PC-3 (cell line): ENCODE results near the gene PSAPL1. TPM values are rescaled to one million over a fixed set of nuclear protein-coding genes. Genes with fewer than 3 reads are reported as not detected.

Experiments
- ATAC-seq: fragments of 200-7000 bp; cut with Tn5 transposase; 2 replicates; pipeline ENCODE4 v1.9.1; 2020; ENCODE audit warnings: mild to moderate bottlenecking, moderate library complexity
- BruUV-seq: library from RNA; stranded (reverse); fragments of 400-500 nt; replicated peaks from 2 replicates; lab custom pipeline; 2021; lab: Mats Ljungman, UMichigan
- CTCF ChIA-PET: fragments of 300-600 bp; sonication (Branson Sonifier 250); formaldehyde crosslinking; loops from one replicate; lab custom pipeline; 2022; ENCODE audit warnings: antibody characterized with exemption; lab: Charles Lee
- POLR2A ChIA-PET: fragments of 300-600 bp; sonication (Branson Sonifier 250); formaldehyde crosslinking; loops from one replicate; lab custom pipeline; 2022; ENCODE audit warnings: antibody characterized with exemption; ENCODE audit not compliant: unreplicated experiment; lab: Charles Lee
- DNase-seq: peaks from one replicate; pipeline ENCODE4 v3.0.0-alpha.2; 2015
- H2AFZ ChIP-seq: fragments of 300-600 bp; sonication (generic); 2 replicates; pipeline ENCODE4 v1.6.0; 2016; ENCODE audit warnings: antibody characterized with exemption, low read length
- H3F3A ChIP-seq: fragments of 300-600 bp; sonication (generic); one replicate; pipeline ENCODE4 v1.6.0; 2017; ENCODE audit warnings: antibody characterized with exemption, low read length, control low read depth, mild to moderate bottlenecking; ENCODE audit not compliant: unreplicated experiment
- H3K27ac ChIP-seq: fragments of 300-600 bp; sonication (generic); 2 replicates; pipeline ENCODE4 v1.5.1; 2016; ENCODE audit warnings: mild to moderate bottlenecking, low read length
- H3K27me3 ChIP-seq: fragments of 300-600 bp; sonication (generic); 2 replicates; pipeline ENCODE4 v1.6.1; 2016; ENCODE audit warnings: low read length, mixed read lengths
- H3K36me3 ChIP-seq: fragments of 300-600 bp; sonication (generic); 2 replicates; pipeline ENCODE4 v1.6.1; 2016; ENCODE audit warnings: low read depth, mixed run types, low read length, mixed read lengths
- H3K4me1 ChIP-seq: fragments of 300-600 bp; sonication (generic); 2 replicates; pipeline ENCODE4 v1.5.1; 2016; ENCODE audit warnings: low read length; ENCODE audit not compliant: insufficient read depth
- H3K4me2 ChIP-seq: fragments of 300-600 bp; sonication (generic); 2 replicates; pipeline ENCODE4 v1.6.0; 2016; ENCODE audit warnings: low read length
- H3K4me3 ChIP-seq: fragments of 300-600 bp; sonication (generic); 2 replicates; pipeline ENCODE4 v1.5.1; 2016; ENCODE audit warnings: mild to moderate bottlenecking, low read length, mixed read lengths
- H3K79me2 ChIP-seq: fragments of 300-600 bp; sonication (generic); 2 replicates; pipeline ENCODE4 v1.6.1; 2017; ENCODE audit warnings: low read length, mixed read lengths
- H3K9ac ChIP-seq: fragments of 300-600 bp; sonication (generic); 2 replicates; pipeline ENCODE4 v1.6.0; 2016; ENCODE audit warnings: mild to moderate bottlenecking, low read length
- H3K9me2 ChIP-seq: fragments of 300-600 bp; sonication (generic); replicated peaks from 2 replicates; pipeline ENCODE4 v1.6.1; 2016; ENCODE audit warnings: mixed run types, low read length, mixed read lengths
- H3K9me3 ChIP-seq: fragments of 300-600 bp; sonication (generic); 2 replicates; pipeline ENCODE4 v1.6.1; 2016; ENCODE audit warnings: low read length, mixed read lengths
- H4K20me1 ChIP-seq: fragments of 300-600 bp; sonication (generic); 2 replicates; pipeline ENCODE4 v1.6.1; 2016; ENCODE audit warnings: low read length, mixed read lengths
- CTCF ChIP-seq: fragments of 300-600 bp; sonication (generic); conservative IDR thresholded peaks from 2 replicates; pipeline ENCODE4 v1.5.1; 2017; ENCODE audit warnings: antibody characterized with exemption, low read depth, mild to moderate bottlenecking, low read length
- EZH2 ChIP-seq: fragments of 300-600 bp; sonication (generic); IDR thresholded peaks from one replicate; pipeline ENCODE4 v1.6.1; 2017; ENCODE audit warnings: antibody characterized with exemption, mild to moderate bottlenecking, low read length; ENCODE audit not compliant: unreplicated experiment
- EZH2phosphoT487 ChIP-seq: fragments of 300-600 bp; sonication (generic); IDR thresholded peaks from 2 replicates; pipeline ENCODE4 v1.6.1; 2018; ENCODE audit warnings: mild to moderate bottlenecking, antibody characterized with exemption, low read length, borderline replicate concordance
- intact Hi-C: fragments of 100-400 bp; cut with micrococcal nuclease; formaldehyde crosslinking; loops from 2 replicates; pipeline ENCODE4 v1.9.0; 2023
- total RNA-seq: library from RNA; depleted of rRNA; stranded (reverse); fragments of >200 nt; gene quantifications from 2 replicates; pipeline ENCODE4 v1.2.3, GENCODE V29; 2014

PSAPL1 gene
- total RNA-seq, 1 experiment from 2014 or later, result 0.15 TPM

GRCh38 chr4:7427361-7427760, 7.4 kb downstream of the PSAPL1 start:
- Histone ChIP-seq H3K79me2 (no peaks in the 10 kb centered on the region), H3K4me2 (no peak overlapping the region), H2AFZ (no peak overlapping the region), H3K36me3 (no peaks in the 10 kb centered on the region), H3K4me1 (0 out of 2 replicates have a peak, but pooled peaks cover 5% of the 10 kb centered on the region), H3K9me2 (no peaks in the 10 kb centered on the region), H3K4me3 (no peak overlapping the region), H3K27ac (no peak overlapping the region), H3K9me3 (no peaks in the 10 kb centered on the region), H4K20me1 (no peaks in the 10 kb centered on the region), H3K9ac (no peak overlapping the region), H3K27me3 (no peaks in the 10 kb centered on the region), H3F3A (no peaks in the 10 kb centered on the region)
- CTCF ChIA-PET, result no interaction called here
- DNase-seq (no peak), ATAC-seq (no peak)
- intact Hi-C loops, result no loop called here
- POLR2A ChIA-PET, result no interaction called here
- BruUV-seq, result no TSS peak
- TF ChIP-seq CTCF (no peak), EZH2 (no peak), EZH2phosphoT487 (no peak)

- intact Hi-C loops, result no loop called here
- BruUV-seq, result no TSS peak
These were observed 8.1 kb downstream of the PSAPL1 start for GRCh38 chr4:7426525-7427171.

More at GRCh38 chr4:7426525-7427171, 8.1 kb downstream of the PSAPL1 start:
- no peak overlapping the region for H2AFZ ChIP-seq
- H3K79me2 ChIP-seq, result no peaks in the 10 kb centered on the region
- no peaks in the 10 kb centered on the region for H4K20me1 ChIP-seq
- H3K4me2 ChIP-seq, result no peak overlapping the region
- 0 out of 2 replicates have a peak, but pooled peaks cover 5% of the 10 kb centered on the region for H3K4me1 ChIP-seq
- H3K4me3 ChIP-seq, result no peak overlapping the region
- ATAC-seq (no peak), DNase-seq (no peak)
- no peaks in the 10 kb centered on the region for H3K27me3 ChIP-seq
- POLR2A ChIA-PET, result no interaction called here
- no peaks in the 10 kb centered on the region for H3K9me3 ChIP-seq
- H3K36me3 ChIP-seq, result no peaks in the 10 kb centered on the region
- no peak for TF ChIP-seq EZH2phosphoT487
- TF ChIP-seq EZH2, result no peak
- TF ChIP-seq CTCF, result no peak
- H3K9ac ChIP-seq, result no peak overlapping the region
- H3K27ac ChIP-seq, result no peak overlapping the region
- no peaks in the 10 kb centered on the region for H3K9me2 ChIP-seq
- CTCF ChIA-PET, result no interaction called here
- H3F3A ChIP-seq, result no peaks in the 10 kb centered on the region
